HepG2 (cell line): ENCODE results near the gene HES7. TPM values are rescaled to one million over a fixed set of nuclear protein-coding genes. Genes with fewer than 3 reads are reported as not detected.

Experiments
- ARID4A ChIP-seq: sonication (generic); formaldehyde crosslinking; IDR thresholded peaks from 2 replicates; pipeline ENCODE4 v1.5.0; 2020; ENCODE audit warnings: mild to moderate bottlenecking, missing genetic modification reagents, borderline replicate concordance
- ARNT ChIP-seq: fragments of 450-650 bp; IDR thresholded peaks from 2 replicates; pipeline ENCODE4 v1.6.1; 2017
- E2F1 ChIP-seq: sonication (generic); formaldehyde crosslinking; IDR thresholded peaks from 2 replicates; pipeline ENCODE4 v1.5.0; 2020; ENCODE audit warnings: missing genetic modification reagents
- ELK4 ChIP-seq: sonication (generic); formaldehyde crosslinking; IDR thresholded peaks from 2 replicates; pipeline ENCODE4 v1.9.0; 2021; ENCODE audit warnings: missing genetic modification reagents, borderline replicate concordance
- FOXK2 ChIP-seq: fragments of 450-650 bp; IDR thresholded peaks from 2 replicates; pipeline ENCODE4 v1.6.1; 2016
- JDP2 ChIP-seq: sonication (generic); formaldehyde crosslinking; IDR thresholded peaks from 2 replicates; pipeline ENCODE4 v1.8.1; 2022; ENCODE audit warnings: missing genetic modification reagents, borderline replicate concordance
- JUNB ChIP-seq: sonication (generic); formaldehyde crosslinking; IDR thresholded peaks from 2 replicates; pipeline ENCODE4 v1.8.0; 2022; ENCODE audit warnings: missing genetic modification reagents, mild to moderate bottlenecking, borderline replicate concordance
- MIXL1 ChIP-seq: IDR thresholded peaks from 2 replicates; pipeline ENCODE4 v1.6.1; 2016
- NR0B2 ChIP-seq: sonication (generic); formaldehyde crosslinking; IDR thresholded peaks from 2 replicates; pipeline ENCODE4 v1.4.0; 2020; ENCODE audit warnings: mild to moderate bottlenecking, missing genetic modification reagents
- SP1 ChIP-seq, 2 experiments: fragments of 450-650 bp in 1 of 2; sonication (generic) in 1 of 2; formaldehyde crosslinking in 1 of 2; IDR thresholded peaks; 2 replicates each; pipeline versions ENCODE4 v1.4.0 to v1.6.1; 2016 to 2020; ENCODE audit warnings: missing genetic modification reagents in 1 of 2
- ZBTB49 ChIP-seq: sonication (generic); formaldehyde crosslinking; IDR thresholded peaks from 2 replicates; pipeline ENCODE4 v1.4.0; 2020; ENCODE audit warnings: missing genetic modification reagents, borderline replicate concordance
- ZGPAT ChIP-seq: IDR thresholded peaks from 2 replicates; pipeline ENCODE4 v1.6.1; 2016; ENCODE audit warnings: mild to moderate bottlenecking
- ZNF224 ChIP-seq: sonication (generic); formaldehyde crosslinking; IDR thresholded peaks from 2 replicates; pipeline ENCODE4 v1.5.0; 2020; ENCODE audit warnings: mild to moderate bottlenecking, missing genetic modification reagents
- ZNF432 ChIP-seq: sonication (generic); formaldehyde crosslinking; IDR thresholded peaks from 2 replicates; pipeline ENCODE4 v1.5.0; 2020; ENCODE audit warnings: missing genetic modification reagents, mild to moderate bottlenecking, borderline replicate concordance
- ZNF512 ChIP-seq: sonication (generic); formaldehyde crosslinking; IDR thresholded peaks from 2 replicates; pipeline ENCODE4 v1.4.0; 2020; ENCODE audit warnings: mild to moderate bottlenecking, missing genetic modification reagents
- ZNF720 ChIP-seq: sonication (generic); formaldehyde crosslinking; IDR thresholded peaks from 2 replicates; pipeline ENCODE4 v1.4.0; 2020; ENCODE audit warnings: missing genetic modification reagents
- polyA plus RNA-seq, 8 experiments: library from polyadenylated mRNA; depleted of rRNA in 3 of 8; stranded (reverse) in 7 of 8; unstranded in 1 of 8; fragments of >200 nt; fragmentation: Illumina TruSeq in 4 of 8; extraction: Trizol in 4 of 8; gene quantifications; 2 replicates each; pipeline versions ENCODE4 v1.2.1 to v1.2.3, GENCODE V29; 2011 to 2016; ENCODE audit warnings: low read depth in 4 of 8, missing spikeins in 1 of 8, mixed read lengths in 1 of 8; ENCODE audit not compliant: insufficient read depth in 1 of 8
- total RNA-seq, 5 experiments: library from RNA; depleted of rRNA; stranded (reverse); fragments of >200 nt; fragmentation: Illumina TruSeq; extraction: Trizol; gene quantifications; 2 replicates each; pipeline ENCODE4 v1.2.3, GENCODE V29; 2016; ENCODE audit warnings: low read depth in 1 of 5

HES7 gene
- total and polyA plus RNA-seq, 2 of the 13 experiments (the other 11 are each of a cell fraction or from before 2014, with no cell fraction given), result not detected

GRCh38 chr17:8156246-8156992, 32.5 kb upstream of the HES7 start (continued):
- TF ChIP-seq JUNB (CRISPR knock-in tag) (no peak), SP1 (IDR thresholded peaks at IDR 0.05) (no peak), SP1 (CRISPR knock-in tag; IDR thresholded peaks at IDR 0.05) (peak; percentile 94), ARID4A (peak; percentile 90), ZNF512 (CRISPR knock-in tag) (no peak), ELK4 (no peak), ARNT (no peak), FOXK2 (peak; percentile 72), ZNF720 (CRISPR knock-in tag) (no peak), NR0B2 (no peak), ZBTB49 (no peak), ZNF224 (0 out of 2 replicates have a peak, but pooled peaks have one; percentile 41), MIXL1 (CRISPR knock-in tag) (no peak), ZGPAT (CRISPR knock-in tag) (peak; percentile 50; the same call in 1 of the 2 replicates), JDP2 (CRISPR knock-in tag) (no peak), ZNF432 (CRISPR knock-in tag) (no peak), E2F1 (CRISPR knock-in tag) (peak; percentile 36; the same call in 1 of the 2 replicates)
